ENCODE data around the gene SLC25A21.

- TF ChIP-seq EP300 (IDR thresholded peaks at IDR 0.05; ENCODE audit: low read depth) (no peak), POLR2AphosphoS5 (IDR thresholded peaks at IDR 0.05) (no peak)
- TF ChIP-seq, protein P1, sequence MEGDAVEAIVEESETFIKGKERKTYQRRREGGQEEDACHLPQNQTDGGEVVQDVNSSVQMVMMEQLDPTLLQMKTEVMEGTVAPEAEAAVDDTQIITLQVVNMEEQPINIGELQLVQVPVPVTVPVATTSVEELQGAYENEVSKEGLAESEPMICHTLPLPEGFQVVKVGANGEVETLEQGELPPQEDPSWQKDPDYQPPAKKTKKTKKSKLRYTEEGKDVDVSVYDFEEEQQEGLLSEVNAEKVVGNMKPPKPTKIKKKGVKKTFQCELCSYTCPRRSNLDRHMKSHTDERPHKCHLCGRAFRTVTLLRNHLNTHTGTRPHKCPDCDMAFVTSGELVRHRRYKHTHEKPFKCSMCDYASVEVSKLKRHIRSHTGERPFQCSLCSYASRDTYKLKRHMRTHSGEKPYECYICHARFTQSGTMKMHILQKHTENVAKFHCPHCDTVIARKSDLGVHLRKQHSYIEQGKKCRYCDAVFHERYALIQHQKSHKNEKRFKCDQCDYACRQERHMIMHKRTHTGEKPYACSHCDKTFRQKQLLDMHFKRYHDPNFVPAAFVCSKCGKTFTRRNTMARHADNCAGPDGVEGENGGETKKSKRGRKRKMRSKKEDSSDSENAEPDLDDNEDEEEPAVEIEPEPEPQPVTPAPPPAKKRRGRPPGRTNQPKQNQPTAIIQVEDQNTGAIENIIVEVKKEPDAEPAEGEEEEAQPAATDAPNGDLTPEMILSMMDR (IDR thresholded peaks at IDR 0.05): no peak
Measured at GRCh38 chr14:36822685-36823084, 349.7 kb downstream of the SLC25A21 start.
